Pancreas (tissue), 10 donors: ENCODE results near the gene VEPH1. TPM values are rescaled to one million over a fixed set of nuclear protein-coding genes. Genes with fewer than 3 reads are reported as not detected.

ENCODE experiments used
- ATAC-seq, 4 donors: fragments of 200-7000 bp; cut with Tn5 transposase; one replicate each; pipeline versions ENCODE4 v1.8.0 to v1.9.1; 2020; ENCODE audit warnings: mild to moderate bottlenecking in 4 of 4, moderate library complexity in 4 of 4
- DNase-seq, 6 donors: peaks; one replicate each; pipeline ENCODE4 v3.0.0-alpha.2; 2020
- FAIRE-seq: peaks from 2 replicates; lab custom pipeline; 2012; peaks lifted over from hg19 to GRCh38; lab: Jason Lieb, UNC
- H3K27ac ChIP-seq, 4 donors: fragments of 200-600 bp; sonication (generic); 1 replicate in 3 of 4; 2 replicates in 1 of 4; pipeline versions ENCODE4 v1.5.0 to v1.8.0; 2020
- H3K27me3 ChIP-seq, 4 donors: fragments of 200-600 bp; one replicate each; pipeline ENCODE4 v1.8.0; 2021
- H3K36me3 ChIP-seq, 3 donors: fragments of 200-600 bp; sonication (generic) in 1 of 3; one replicate each; pipeline versions ENCODE4 v1.5.0 to v1.8.0; 2020 to 2021
- H3K4me1 ChIP-seq, 3 donors: fragments of 200-600 bp; one replicate each; pipeline ENCODE4 v1.8.0; 2021
- H3K4me3 ChIP-seq, 4 donors: fragments of 200-600 bp; sonication (generic) in 2 of 4; one replicate each; pipeline versions ENCODE4 v1.5.0 to v1.8.0; 2020 to 2021
- H3K9me3 ChIP-seq, 4 donors: fragments of 200-600 bp; one replicate each; pipeline ENCODE4 v1.8.0; 2021
- CTCF ChIP-seq, 4 donors: fragments of 200-600 bp; sonication (generic) in 3 of 4; IDR thresholded peaks; one replicate each; pipeline versions ENCODE4 v1.5.0 to v1.8.0; 2021; ENCODE audit warnings: antibody characterized with exemption in 4 of 4
- WGBS, 2 donors: extraction: QIAGEN DNeasy Blood & Tissue Kit; methylation state at CpG; one replicate each; pipeline ENCODE4 v1.1.7; 2013; 5-methylcytosine and 5-hydroxymethylcytosine counted together
- intact Hi-C, 3 donors: fragments of 100-400 bp; cut with DNase I; formaldehyde crosslinking; loops; one replicate each; pipeline versions ENCODE4 v1.11.1 to v1.14.2; 2022
- polyA plus RNA-seq, 2 donors: library from polyadenylated mRNA; stranded (reverse); fragments of 200-250 nt; gene quantifications; one replicate each; pipeline ENCODE4 v1.2.3, GENCODE V29; 2013
- total RNA-seq, 6 donors: library from RNA; stranded (reverse); fragmentation: NEBNext Ultra II Directional in 4 of 6; extraction: Animal tissue kit (Norgen Biotek cat#: 25700) in 4 of 6; gene quantifications; one replicate each; pipeline versions ENCODE4 v1.2.1 to v1.2.4, GENCODE V29; 2021 to 2023
- donor health status: healthy with polysubstance abuse.
- donor health status: DM: no; HTN: no; CAD: no; lungs with moderate emphysema.
- donor health status: DM: no; HTN: no; CAD: no.
- donor health status: control.
- donor health status: control.
- donor health status: Bipolar disorder and iron deficiency.
- donor health status: DM: yes; HTN: yes; CAD: no.
- donor health status: DM: no; HTN: no; CAD: no.
- donor health status: DM: no; HTN: no; CAD: no.
- donor health status: DM: yes; HTN: yes; CAD: no.

VEPH1 gene
- total and polyA plus RNA-seq, 8 donors: 7.6 to 18.3 (median 13.1) TPM

GRCh38 chr3:157498371-157498770 is 4.8 kb downstream of the VEPH1 start:
- no peaks in the 10 kb centered on the region for H3K27me3 ChIP-seq
- no peak for TF ChIP-seq CTCF (IDR thresholded peaks at IDR 0.05)
- DNase-seq (no peak), ATAC-seq (no peak), FAIRE-seq (no peak)
- no peak overlapping the region for H3K27ac ChIP-seq
- no peaks in the 10 kb centered on the region for H3K9me3 ChIP-seq
- no peak overlapping the region for H3K4me3 ChIP-seq
- no peaks in the 10 kb centered on the region for H3K36me3 ChIP-seq
- intact Hi-C loops: loop anchor here in 2 of 3 donors (10.0 kb wide), 1 partner anchor 294 kb away; no protein-coding TSS in a partner anchor
- H3K4me1 ChIP-seq: peaks cover 0 to 10% (median 7%) of the 10 kb centered on the region in 3 donors

- no peak for FAIRE-seq
- WGBS, 2 donors: 84 to 88% methylated on average over 3 of the region's 3 CpGs
- intact Hi-C loops: loop anchor here in 2 of 3 donors (10.0 kb wide), 1 partner anchor 291 kb away; no protein-coding TSS in a partner anchor
Measured at GRCh38 chr3:157495846-157496245, 7.4 kb downstream of the VEPH1 start.

GRCh38 chr3:157494581-157495281 is 8.5 kb downstream of the VEPH1 start:
- intact Hi-C loops: loop anchor here in 2 of 3 donors (10.0 kb wide), 1 partner anchor 290 kb away; no protein-coding TSS in a partner anchor
- FAIRE-seq (no peak), DNase-seq (no peak), ATAC-seq (no peak)
- H3K4me1 ChIP-seq: peaks cover 0 to 7% (median 0%) of the 10 kb centered on the region in 3 donors
- H3K27ac ChIP-seq: no peak overlapping the region
- no peak for TF ChIP-seq CTCF (IDR thresholded peaks at IDR 0.05)
- no peaks in the 10 kb centered on the region for H3K9me3 ChIP-seq
- H3K4me3 ChIP-seq: no peak overlapping the region
- WGBS, 2 donors: 53 to 65% methylated on average over 3 of the region's 3 CpGs
- H3K36me3 ChIP-seq: no peaks in the 10 kb centered on the region
- H3K27me3 ChIP-seq: no peaks in the 10 kb centered on the region

More at GRCh38 chr3:157495846-157496245, 7.4 kb downstream of the VEPH1 start:
- ATAC-seq (no peak), DNase-seq (no peak)
- Histone ChIP-seq H3K27ac (no peak overlapping the region), H3K36me3 (no peaks in the 10 kb centered on the region), H3K9me3 (no peaks in the 10 kb centered on the region), H3K4me1 (peaks cover 0 to 7% (median 6%) of the 10 kb centered on the region in 3 donors), H3K4me3 (no peak overlapping the region), H3K27me3 (no peaks in the 10 kb centered on the region)
- TF ChIP-seq CTCF (IDR thresholded peaks at IDR 0.05): no peak

- FAIRE-seq (no peak), ATAC-seq (peak in 3 of 4 donors; percentile 65 to 75 (median 66))
Measured at GRCh38 chr3:157493627-157494550, 9.3 kb downstream of the VEPH1 start.

More at GRCh38 chr3:157493627-157494550, 9.3 kb downstream of the VEPH1 start:
- H3K4me1 ChIP-seq: peaks cover 0 to 4% (median 0%) of the 10 kb centered on the region in 3 donors
- no peaks in the 10 kb centered on the region for H3K36me3 ChIP-seq
- intact Hi-C loops: loop anchor here in 2 of 3 donors (10.0 kb wide), 1 partner anchor 289 kb away; no protein-coding TSS in a partner anchor
- H3K27me3 ChIP-seq: no peaks in the 10 kb centered on the region
- no peaks in the 10 kb centered on the region for H3K9me3 ChIP-seq
- 75 to 76% methylated on average over 5 of the region's 5 CpGs for WGBS, 2 donors
- H3K27ac ChIP-seq: no peak overlapping the region
- DNase-seq: no peak
- TF ChIP-seq CTCF (IDR thresholded peaks at IDR 0.05): peak; percentile 37 to 60 (median 51)
- no peak overlapping the region for H3K4me3 ChIP-seq
